PC-9 (cell line): Measurements from ENCODE around the gene ARSI.

Experiments
- CTCF ChIP-seq: fragments of 200-600 bp; sonication (generic); conservative IDR thresholded peaks from 2 replicates; pipeline ENCODE4 v1.6.1; 2017; ENCODE audit warnings: mixed run types, antibody characterized with exemption, mild to moderate bottlenecking, moderate library complexity
- EZH2 ChIP-seq: fragments of 200-600 bp; sonication (generic); IDR thresholded peaks from 2 replicates; pipeline ENCODE4 v1.8.0; 2017; ENCODE audit warnings: antibody characterized with exemption, low read depth

- TF ChIP-seq CTCF (no peak), EZH2 (no peak)
Measured at GRCh38 chr5:150312518-150312917, 9.8 kb upstream of the ARSI start.
